Breast epithelium (tissue), 4 donors: Measurements from ENCODE around the gene PPM1M. TPM values are rescaled to one million over a fixed set of nuclear protein-coding genes. Genes with fewer than 3 reads are reported as not detected.
A peak's percentile ranks its signal among the peaks of the same experiment; 100 is the strongest.

Source experiments
- DNase-seq, 2 donors: peaks; one replicate each; pipeline ENCODE4 v3.0.0-alpha.2; 2019; ENCODE audit warnings: low spot score in 2 of 2
- H3K27ac ChIP-seq, 2 donors: fragments of 200-600 bp; sonication (generic) in 1 of 2; one replicate each; pipeline ENCODE4 v1.5.1; 2016 to 2019; ENCODE audit warnings: mild to moderate bottlenecking in 1 of 2
- H3K27me3 ChIP-seq, 2 donors: fragments of 200-600 bp; sonication (generic) in 1 of 2; one replicate each; pipeline versions ENCODE4 v1.5.1 to v1.6.0; 2017 to 2019; ENCODE audit warnings: control low read depth in 1 of 2, mild to moderate bottlenecking in 1 of 2
- H3K36me3 ChIP-seq: fragments of 200-600 bp; one replicate; pipeline ENCODE4 v1.5.1; 2019
- H3K4me1 ChIP-seq, 2 donors: fragments of 200-600 bp; sonication (generic); one replicate each; pipeline ENCODE4 v1.5.1; 2016 to 2019; ENCODE audit warnings: control low read depth in 1 of 2
- H3K4me3 ChIP-seq, 3 donors: fragments of 200-600 bp; sonication (generic); 1 replicate in 2 of 3; 2 replicates in 1 of 3; pipeline ENCODE4 v1.5.1; 2016 to 2019; ENCODE audit warnings: mild to moderate bottlenecking in 3 of 3, moderate library complexity in 2 of 3
- H3K9me3 ChIP-seq, 2 donors: fragments of 200-600 bp; sonication (generic) in 1 of 2; one replicate each; pipeline ENCODE4 v1.5.1; 2016 to 2019; ENCODE audit warnings: control low read depth in 1 of 2
- CTCF ChIP-seq, 3 donors: fragments of 450-650 bp; IDR thresholded peaks; one replicate each; pipeline ENCODE4 v1.5.1; 2016 to 2017; ENCODE audit warnings: antibody characterized with exemption in 3 of 3, mild to moderate bottlenecking in 3 of 3, moderate library complexity in 3 of 3
- POLR2A ChIP-seq: fragments of 450-650 bp; IDR thresholded peaks from one replicate; pipeline ENCODE4 v1.6.1; 2016; ENCODE audit warnings: antibody characterized with exemption, mild to moderate bottlenecking, moderate library complexity
- POLR2AphosphoS5 ChIP-seq, 3 donors: sonication (generic); formaldehyde crosslinking; IDR thresholded peaks; one replicate each; pipeline ENCODE4 v1.6.1; 2017; ENCODE audit warnings: antibody characterized with exemption in 3 of 3
- intact Hi-C: fragments of 100-400 bp; cut with DNase I; formaldehyde crosslinking; loops from one replicate; pipeline ENCODE4 v1.15.1; 2023; ENCODE audit warnings: low total_unique reads
- total RNA-seq, 3 donors: library from RNA; depleted of rRNA; stranded (reverse); fragments of >200 nt; gene quantifications; one replicate each; pipeline ENCODE4 v1.1.0, GENCODE V29; 2016

Gene PPM1M
- total RNA-seq, 3 donors from 2014 or later = 15.4 to 31.2 (median 20.2) TPM

- DNase-seq = peak; percentile 49 to 74
- Histone ChIP-seq H3K4me1 (peaks cover 0 to 23% of the 10 kb centered on the region in 2 donors), H3K27me3 (no peaks in the 10 kb centered on the region), H3K9me3 (no peaks in the 10 kb centered on the region), H3K36me3 (no peaks in the 10 kb centered on the region), H3K4me3 (peak overlapping the region; percentile 83 to 86 (median 85)), H3K27ac (peak overlapping the region; percentile 94 to 99)
- TF ChIP-seq POLR2AphosphoS5 (IDR thresholded peaks at IDR 0.05) = peak in 1 of 3 donors; percentile 56
- no peak for TF ChIP-seq POLR2A
- intact Hi-C loops = no loop called here
Observed at GRCh38 chr3:52277071-52277964, 31.8 kb downstream of the PPM1M start.

- TF ChIP-seq POLR2A (no peak), CTCF (IDR thresholded peaks at IDR 0.05) (peak in 2 of 3 donors; percentile 16 to 52), POLR2AphosphoS5 (IDR thresholded peaks at IDR 0.05) (no peak)
- H3K9me3 ChIP-seq = no peaks in the 10 kb centered on the region
- H3K27ac ChIP-seq = peak overlapping the region; percentile 94 to 99
- H3K27me3 ChIP-seq = no peaks in the 10 kb centered on the region
- no peaks in the 10 kb centered on the region for H3K36me3 ChIP-seq
- intact Hi-C loops = no loop called here
- peak overlapping the region; percentile 83 to 86 (median 85) for H3K4me3 ChIP-seq
- H3K4me1 ChIP-seq = peaks cover 0 to 23% of the 10 kb centered on the region in 2 donors
- DNase-seq = peak in 1 of 2 donors; percentile 36
Observed at GRCh38 chr3:52277972-52278509, 32.5 kb downstream of the PPM1M start.

DNA sequence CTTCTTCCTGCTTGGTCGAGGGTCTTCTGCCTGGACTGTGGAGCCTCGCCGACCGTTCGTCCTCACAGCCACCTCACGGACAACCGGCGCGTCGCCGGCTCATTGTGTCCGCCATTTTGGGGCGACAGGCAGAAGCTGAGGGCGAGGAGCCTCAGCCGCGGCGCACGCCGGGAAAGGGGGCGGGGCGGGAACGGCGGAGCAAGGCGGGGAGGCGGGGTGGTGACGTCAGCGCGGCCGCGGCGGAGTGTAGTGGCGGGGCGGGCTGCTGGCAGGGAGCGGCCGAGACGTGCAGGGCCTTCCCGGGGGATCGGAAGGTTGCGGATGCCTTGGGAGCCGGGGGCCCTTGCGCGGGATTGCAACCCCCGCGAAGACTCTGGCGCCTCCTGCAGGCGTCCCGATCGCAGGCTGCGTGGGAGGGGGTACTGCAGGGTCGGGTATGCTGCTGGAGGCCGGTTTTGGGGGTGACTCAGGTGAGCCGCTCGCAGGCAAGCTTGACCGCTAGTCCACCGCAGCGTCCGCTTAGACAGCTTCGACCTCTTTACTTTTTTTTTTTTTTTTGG is 33.0 kb downstream of the PPM1M start, which contains the start of gene WDR82:
WDR82 (minus strand) TSS at position 140 of the 560 bp plus-strand sequence. CDS start 288 bp downstream, outside the sequence.
- peak within 1 kb of the TSS; percentile 94 to 99 for H3K27ac ChIP-seq
- intact Hi-C loops = no loop called here
- no peaks in the 10 kb centered on the region for H3K36me3 ChIP-seq
- H3K4me1 ChIP-seq = peaks cover 0 to 23% of the 10 kb centered on the region in 2 donors
- H3K27me3 ChIP-seq = no peaks in the 10 kb centered on the region
- TF ChIP-seq POLR2A (peak; percentile 38), POLR2AphosphoS5 (IDR thresholded peaks at IDR 0.05) (peak; percentile 80 to 97 (median 86)), CTCF (IDR thresholded peaks at IDR 0.05) (peak in 2 of 3 donors; percentile 37 to 52)
- H3K9me3 ChIP-seq = no peaks in the 10 kb centered on the region
- peak within 1 kb of the TSS; percentile 83 to 86 (median 85) for H3K4me3 ChIP-seq
- peak; percentile 96 to 98 for DNase-seq

GRCh38 chr3:52279596-52279995 is 34.0 kb downstream of the PPM1M start:
- no peaks in the 10 kb centered on the region for H3K9me3 ChIP-seq
- H3K4me3 ChIP-seq = peak overlapping the region in 2 of 3 donors; percentile 85 to 86
- no peaks in the 10 kb centered on the region for H3K27me3 ChIP-seq
- peak overlapping the region; percentile 94 to 99 for H3K27ac ChIP-seq
- H3K36me3 ChIP-seq = no peaks in the 10 kb centered on the region
- DNase-seq = no peak
- intact Hi-C loops = no loop called here
- H3K4me1 ChIP-seq = peaks cover 0 to 23% of the 10 kb centered on the region in 2 donors
- no peak for TF ChIP-seq CTCF (IDR thresholded peaks at IDR 0.05)
- no peak for TF ChIP-seq POLR2A
- no peak for TF ChIP-seq POLR2AphosphoS5 (IDR thresholded peaks at IDR 0.05)

- peak overlapping the region in 2 of 3 donors; percentile 85 to 86 for H3K4me3 ChIP-seq
- H3K4me1 ChIP-seq = peaks cover 0 to 23% of the 10 kb centered on the region in 2 donors
- peak overlapping the region; percentile 94 to 99 for H3K27ac ChIP-seq
- H3K9me3 ChIP-seq = no peaks in the 10 kb centered on the region
- intact Hi-C loops = no loop called here
- no peaks in the 10 kb centered on the region for H3K36me3 ChIP-seq
- H3K27me3 ChIP-seq = no peaks in the 10 kb centered on the region
- no peak for TF ChIP-seq POLR2AphosphoS5 (IDR thresholded peaks at IDR 0.05)
- TF ChIP-seq POLR2A = no peak
- no peak for TF ChIP-seq CTCF (IDR thresholded peaks at IDR 0.05)
- no peak for DNase-seq
Observed at GRCh38 chr3:52280050-52280461, 34.5 kb downstream of the PPM1M start.
